CD4-positive, alpha-beta T cell treated with Interleukin-15 for 1 hour (primary cell): ENCODE measurements around the gene VWA1.
"Not testable (repeated sequence)": the region's sequence is repeated elsewhere in the genome, so short reads cannot be mapped to it uniquely, and the experiment has no call there.

ENCODE experiments used
- DNase-seq: peaks from one replicate; pipeline ENCODE4 v3.0.0-alpha.2; 2020

Gene VWA1

GRCh38 chr1:1425426-1425752 lies 10.1 kb upstream of the VWA1 start:
- DNase-seq, result no peak

DNA sequence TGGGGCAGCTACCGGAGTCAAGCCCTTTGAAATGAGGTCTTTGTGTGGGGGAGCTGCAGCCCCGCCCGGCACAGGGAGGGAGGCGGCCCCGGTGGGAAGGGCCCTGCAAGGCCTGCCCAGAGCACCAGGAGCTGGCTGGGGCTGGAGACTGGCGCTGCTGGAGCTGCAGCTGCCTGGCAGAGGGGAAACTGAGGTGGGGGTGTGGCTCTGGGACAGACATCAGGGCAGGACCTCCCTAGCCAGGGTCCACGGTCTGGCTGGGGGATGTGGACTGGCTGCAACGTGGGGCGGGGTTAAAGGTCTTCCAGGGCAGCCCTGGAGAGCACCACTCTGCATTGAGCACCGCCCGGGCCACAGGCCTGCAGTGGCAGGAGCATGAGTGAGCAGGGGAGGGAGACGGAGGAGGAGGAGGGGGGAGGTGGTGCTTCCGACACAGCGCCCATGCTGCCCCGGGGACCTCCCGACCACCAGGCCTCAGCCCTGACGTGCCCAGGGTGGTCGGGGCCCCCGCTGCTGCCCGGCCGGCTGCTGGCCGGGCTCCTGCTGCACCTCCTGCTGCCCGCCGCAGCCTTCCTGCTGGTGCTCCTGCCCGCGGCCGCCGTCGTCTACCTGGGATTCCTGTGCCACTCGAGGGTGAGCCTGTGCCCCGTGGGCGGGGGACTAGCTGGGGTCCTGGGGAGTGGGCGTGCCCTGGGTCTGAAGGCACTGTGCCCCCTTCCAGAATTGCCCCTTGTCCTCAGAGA lies 9.6 kb upstream of the VWA1 start:
- DNase-seq, result no peak

GRCh38 chr1:1426496-1427105 lies 8.9 kb upstream of the VWA1 start:
- DNase-seq, result no peak

DNA sequence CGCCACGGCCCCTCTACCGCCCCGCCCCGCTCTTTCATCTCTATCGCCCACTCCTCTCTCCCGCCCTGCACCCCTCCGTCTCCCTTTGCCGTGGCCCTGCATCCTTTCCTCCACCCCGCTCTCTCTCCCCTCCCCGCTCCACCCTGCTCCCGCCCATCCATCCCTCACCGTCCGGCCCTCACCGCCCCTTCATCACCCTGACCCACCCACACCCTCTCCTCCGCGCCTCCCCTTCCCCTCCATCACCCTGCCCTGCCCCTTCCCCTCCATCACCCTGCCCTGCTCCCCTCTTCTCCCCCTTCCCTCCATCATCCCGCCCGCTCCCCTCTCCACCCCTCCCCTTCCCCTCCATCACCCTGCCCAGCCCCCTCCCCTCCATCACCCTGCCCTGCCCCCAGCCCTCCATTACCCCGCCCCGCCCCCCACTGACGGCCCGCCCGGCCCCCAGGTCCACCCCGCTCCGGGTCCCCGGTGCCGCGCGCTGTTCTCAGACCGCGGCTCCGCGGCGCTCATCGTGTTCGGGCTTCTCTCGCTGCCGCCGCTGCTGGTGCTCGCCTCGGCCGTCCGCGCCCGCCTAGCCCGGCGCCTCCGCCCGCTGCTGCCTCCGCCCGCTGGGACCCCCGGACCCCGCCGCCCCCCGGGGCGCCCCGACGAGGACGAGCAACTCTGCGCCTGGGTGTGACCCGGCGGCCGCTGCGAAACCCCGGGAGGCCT lies 8.2 kb upstream of the VWA1 start:
- no peak for DNase-seq

DNA sequence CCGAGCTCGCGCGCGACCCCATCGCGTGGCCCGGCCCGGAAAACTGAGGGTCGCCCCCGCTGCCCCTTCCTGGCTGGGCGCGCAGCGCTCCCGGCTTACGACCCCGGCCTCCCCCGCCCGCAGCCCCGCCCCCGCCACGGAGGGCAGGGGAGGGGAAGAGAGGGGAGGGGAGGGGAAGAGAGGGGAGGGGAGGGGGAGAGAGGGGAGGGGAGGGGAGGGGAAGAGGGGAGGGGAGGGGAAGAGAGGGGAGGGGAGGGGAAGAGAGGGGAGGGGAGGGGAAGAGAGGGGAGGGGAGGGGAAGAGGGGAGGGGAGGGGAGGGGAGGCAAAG lies 7.7 kb upstream of the VWA1 start:
- no peak for DNase-seq

DNA sequence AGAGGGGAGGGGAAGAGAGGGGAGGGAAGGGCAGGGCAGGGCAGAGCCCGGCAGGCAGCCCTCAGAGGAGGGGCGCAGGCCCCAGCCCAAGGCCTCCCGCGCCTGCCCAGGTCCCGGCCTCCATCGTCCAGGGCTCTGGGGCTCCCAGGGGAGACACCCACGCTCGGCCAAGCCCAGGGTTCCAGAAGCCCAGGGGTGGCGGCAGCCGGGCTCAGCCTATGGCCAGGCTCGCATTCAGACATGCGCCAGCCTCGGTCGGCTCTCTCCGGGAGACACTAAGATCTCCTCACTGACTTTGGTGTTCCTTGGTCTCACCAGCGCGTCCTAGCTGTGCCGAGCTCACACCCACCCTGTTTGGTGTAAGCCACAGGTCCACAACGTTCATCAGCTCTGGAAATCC lies 7.3 kb upstream of the VWA1 start:
- no peak for DNase-seq

DNA sequence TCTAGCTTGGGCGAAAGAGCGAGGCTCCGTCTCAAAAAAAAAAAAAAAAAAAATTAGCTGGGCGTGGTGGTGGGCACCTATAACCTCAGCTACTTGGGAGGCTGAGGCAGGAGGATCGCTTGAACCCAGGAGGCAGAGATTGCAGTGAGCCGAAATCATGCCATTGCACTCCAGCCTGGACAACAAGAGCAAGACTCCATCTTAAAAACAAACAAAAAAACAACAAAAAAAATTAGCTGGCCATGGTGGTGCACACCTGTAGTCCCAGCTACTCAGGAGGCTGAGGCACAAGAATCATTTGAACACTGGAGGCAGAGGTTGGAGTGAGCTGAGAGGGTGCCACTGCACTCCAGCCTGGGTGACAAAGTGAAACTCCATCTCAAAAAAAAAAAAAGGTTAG lies 6.5 kb upstream of the VWA1 start:
- DNase-seq, result not testable (repeated sequence)

DNA sequence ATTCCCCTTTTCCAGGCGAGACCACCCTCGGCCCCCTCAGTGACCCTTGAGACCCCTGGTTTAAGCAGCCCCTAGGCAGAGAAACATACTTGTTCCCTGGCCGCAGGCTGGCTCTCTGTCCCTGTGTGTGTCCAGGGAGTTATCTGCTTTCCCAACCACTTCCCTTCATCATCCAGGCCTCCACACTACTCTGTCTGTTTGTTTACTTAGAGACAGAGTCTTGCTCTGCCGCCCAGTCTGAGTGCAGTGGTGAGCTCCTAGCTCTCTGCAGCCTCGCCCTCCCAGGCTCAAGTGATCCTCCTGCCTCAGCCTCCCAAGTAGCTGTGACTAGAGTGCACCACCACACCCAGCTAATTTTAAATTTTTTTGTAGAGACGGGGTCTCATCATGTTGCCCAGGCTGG lies 5.8 kb upstream of the VWA1 start:
- DNase-seq, result no peak

DNA sequence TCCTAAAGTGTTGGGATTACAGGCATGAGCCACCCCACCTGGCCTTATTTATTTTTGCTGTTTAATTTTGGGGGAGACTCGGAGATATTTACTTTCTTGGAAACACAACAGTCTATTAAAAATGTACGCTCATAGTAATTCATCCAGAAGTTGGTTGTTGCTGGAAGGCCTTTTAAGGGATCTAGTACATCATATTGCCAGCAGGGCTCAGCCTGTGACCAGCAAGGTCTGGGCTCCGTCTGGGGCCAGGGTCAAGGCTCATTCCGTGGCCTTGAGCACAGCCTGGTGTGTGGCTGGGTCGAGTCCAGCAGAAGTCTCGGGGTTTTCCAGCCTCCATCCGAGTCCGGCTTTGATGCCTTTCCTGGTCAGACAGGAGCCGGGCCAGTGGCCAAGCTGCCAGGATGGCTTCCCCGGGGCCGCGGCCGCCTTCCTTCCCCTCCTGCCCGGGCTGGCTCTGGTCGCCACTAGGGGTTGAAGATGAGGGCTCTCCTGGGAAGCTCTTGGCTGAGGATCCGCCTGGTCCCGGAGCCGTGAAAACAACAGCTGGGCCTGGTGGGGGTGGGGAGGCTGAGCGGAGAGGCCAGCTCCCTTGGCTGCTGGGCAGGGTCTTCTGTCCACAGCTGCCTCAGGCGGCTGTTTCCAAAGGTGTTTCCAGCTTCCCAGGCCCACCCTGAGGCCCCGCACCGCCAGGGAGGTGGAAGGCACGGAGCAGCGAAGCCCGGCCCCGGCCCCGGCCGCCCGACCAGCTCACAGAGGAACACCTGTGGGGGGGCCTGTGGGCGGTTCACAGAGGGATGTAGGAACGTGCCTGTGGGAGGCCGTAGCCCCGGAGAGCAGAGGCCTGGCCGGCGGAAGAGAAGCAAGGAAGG lies 5.1 kb upstream of the VWA1 start:
- no peak for DNase-seq

DNA sequence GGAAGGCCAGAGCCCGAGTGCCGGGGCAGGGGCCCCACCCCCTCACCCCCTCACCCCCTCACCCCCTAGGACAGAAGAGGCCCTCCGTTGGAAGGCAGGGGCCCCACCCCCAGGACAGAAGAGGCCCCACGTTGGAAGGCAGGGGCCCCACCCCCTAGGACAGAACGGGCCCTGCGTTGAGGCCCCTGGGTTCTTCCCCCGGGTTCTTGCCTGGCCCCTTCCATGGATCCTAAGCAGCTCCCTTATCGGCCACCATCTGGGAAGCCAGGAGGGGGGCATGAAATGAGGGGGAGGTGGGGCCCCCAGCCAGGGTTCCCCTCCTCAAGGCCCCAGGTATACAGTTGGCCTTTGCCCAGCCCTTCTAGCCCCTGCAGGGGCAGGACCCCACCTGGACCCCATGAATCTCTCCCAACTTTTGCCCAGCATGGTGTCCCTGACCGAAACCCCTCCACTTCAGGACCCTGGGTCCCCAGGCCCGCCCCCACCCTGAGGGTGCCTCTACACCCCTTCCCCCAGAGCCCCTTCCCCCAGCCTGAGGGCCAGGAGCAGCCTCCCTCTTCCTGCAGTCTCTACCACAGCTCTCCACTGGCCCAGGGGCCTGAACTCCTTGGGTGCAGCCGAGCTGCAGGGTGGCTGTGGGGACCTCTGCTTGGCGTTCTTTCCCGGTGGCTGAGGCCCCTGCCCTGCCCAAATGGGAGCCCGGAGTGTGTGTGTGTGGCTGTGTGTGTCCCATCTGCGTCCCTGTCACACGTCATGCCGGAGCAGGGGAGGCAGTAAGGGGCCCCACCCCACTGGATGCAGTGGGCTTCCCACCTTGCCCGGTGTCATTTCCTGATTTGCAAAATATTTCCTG lies 4.3 kb upstream of the VWA1 start:
- DNase-seq, result no peak

- DNase-seq, result no peak
These were observed 3.6 kb upstream of the VWA1 start for GRCh38 chr1:1431845-1432273.

DNA sequence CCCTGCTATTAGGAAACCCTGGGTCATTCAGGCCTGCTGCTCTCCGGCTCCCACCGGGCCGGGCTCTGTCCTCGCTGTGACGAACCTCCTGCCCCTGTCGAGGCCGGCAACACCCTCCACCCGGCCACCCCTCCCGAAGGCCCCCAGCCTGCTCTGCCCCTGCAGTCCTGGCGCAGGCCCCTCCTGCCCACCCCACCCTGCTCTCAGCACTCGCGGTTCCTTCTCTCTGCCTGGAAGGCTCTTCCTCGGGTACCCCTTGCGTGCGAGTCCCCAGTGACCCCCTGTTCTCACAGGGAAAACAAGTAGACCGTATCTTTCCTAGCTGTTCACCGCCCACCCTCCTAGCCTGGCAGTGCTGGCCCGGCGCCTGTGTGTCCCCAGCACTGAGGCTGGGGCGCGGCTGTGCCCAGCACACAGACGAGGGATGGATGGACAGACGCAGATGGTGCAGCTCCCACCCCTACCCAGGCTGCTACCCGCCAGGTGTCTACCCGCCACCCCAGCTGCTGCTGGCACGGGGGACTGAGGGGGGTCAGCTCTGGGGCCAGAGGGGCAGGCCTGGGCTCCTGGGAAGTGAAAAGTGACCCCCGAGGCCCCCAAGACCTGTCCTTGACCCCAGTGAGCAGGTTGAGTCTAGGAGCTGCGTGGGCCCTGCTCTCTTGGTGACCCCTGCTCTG lies 3.1 kb upstream of the VWA1 start:
- no peak for DNase-seq

DNA sequence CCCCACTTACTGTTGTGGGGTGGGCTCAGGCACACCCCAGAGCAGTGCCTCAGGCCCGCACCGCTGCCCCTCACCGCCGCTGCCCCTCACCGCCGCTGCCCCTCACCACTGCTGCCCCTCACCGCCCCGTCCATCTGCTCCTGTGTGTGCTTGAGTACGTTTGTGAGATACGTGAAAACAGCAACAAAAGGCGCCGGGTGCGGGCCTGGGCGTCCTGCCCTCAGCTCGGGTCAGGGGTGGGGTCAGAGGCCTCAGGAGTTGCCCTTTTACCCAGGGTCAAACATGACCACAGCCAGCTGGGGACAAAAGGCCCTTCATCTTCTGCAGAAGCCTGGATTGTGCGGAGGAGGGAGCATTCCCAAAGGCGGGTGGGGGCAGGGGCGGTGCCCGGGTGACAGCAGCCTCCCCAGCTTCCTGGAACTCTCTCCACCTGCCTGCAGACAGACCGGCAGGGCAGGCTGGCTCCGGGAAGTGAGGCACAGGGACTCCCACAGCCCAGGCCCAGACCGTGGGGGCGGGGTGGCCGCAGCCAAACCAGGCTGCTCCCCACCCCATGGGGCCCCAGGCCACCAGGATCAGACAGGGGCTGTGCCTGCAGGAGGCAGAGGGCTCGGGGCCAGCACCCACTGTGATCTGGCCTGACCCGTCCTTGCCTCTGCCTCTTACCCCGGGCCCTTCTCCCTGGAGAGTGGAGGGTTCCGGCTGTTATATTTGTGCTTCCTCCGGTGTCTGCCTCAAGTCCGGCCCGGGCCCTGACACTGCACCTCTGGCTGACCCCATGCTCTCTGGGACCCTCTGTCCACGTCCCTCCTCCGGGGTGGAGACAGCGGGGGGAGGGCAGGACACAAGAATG lies 2.3 kb upstream of the VWA1 start:
- no peak for DNase-seq

DNA sequence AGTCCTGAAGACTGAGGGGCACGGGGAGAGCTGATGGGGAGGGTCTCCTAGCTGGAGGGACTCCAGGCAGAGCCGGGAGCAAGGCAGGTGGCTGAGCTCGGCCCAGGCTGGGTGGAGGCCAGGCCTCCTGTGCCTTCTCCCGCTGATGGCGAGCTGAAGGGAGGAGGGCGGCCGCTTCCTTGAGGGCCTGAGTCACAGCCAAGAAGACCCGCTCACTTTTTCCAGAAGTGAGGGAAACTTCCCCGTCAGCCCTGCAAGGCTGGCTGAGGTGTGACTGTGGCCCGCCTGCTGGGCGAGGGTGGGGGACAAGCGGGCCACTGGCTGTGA lies 1.7 kb upstream of the VWA1 start:
- no peak for DNase-seq

DNA sequence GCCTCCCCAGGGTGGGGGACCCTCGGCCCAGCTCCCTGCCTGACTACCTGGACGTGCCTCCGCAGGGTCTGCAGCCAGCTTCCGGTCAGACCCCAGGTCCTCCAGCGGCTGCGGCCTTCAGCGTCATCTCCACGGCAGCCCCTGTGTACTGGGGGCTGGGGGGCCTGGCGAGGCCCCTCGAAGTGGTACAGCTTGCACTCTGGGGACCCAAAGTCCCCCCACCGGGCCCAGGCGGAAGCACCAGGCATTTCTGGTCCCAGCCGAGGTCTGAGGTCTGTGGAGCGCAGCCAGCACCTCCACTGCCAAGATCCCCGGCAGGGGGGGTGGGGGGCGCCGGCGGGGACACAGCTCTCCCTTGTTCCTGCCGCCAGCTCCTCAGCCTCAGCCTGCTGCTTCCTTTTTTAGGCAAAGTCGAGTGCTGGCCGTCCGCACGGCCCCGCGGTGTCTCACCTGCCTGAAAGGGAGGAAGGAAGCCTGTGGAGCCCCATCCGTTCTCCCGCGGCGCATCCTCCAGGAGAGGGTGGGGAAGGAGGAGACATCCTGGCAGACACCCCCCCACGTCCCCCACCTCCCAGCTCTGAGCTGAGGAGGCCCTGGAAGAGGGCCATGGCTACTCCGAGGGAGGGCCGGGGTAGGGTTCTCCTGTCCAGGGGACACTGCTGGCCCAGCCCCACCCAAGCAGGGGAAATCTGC lies 1.2 kb upstream of the VWA1 start:
- DNase-seq, result no peak

DNA sequence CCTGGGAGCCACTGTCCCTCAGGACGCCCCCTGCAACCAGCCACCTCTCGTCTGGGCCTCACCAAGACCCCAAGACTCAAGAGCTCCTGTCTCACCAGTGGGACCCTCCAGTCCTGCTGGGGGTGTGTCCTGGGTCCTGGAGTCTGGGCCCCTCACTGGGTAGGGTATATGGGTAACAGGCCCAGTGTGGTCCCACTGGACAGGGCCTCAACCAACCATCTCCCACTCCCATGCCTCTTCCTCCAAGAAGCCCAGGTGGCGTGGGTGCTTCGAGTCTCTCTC lies 725 bp upstream of the VWA1 start:
- DNase-seq, result no peak

DNA sequence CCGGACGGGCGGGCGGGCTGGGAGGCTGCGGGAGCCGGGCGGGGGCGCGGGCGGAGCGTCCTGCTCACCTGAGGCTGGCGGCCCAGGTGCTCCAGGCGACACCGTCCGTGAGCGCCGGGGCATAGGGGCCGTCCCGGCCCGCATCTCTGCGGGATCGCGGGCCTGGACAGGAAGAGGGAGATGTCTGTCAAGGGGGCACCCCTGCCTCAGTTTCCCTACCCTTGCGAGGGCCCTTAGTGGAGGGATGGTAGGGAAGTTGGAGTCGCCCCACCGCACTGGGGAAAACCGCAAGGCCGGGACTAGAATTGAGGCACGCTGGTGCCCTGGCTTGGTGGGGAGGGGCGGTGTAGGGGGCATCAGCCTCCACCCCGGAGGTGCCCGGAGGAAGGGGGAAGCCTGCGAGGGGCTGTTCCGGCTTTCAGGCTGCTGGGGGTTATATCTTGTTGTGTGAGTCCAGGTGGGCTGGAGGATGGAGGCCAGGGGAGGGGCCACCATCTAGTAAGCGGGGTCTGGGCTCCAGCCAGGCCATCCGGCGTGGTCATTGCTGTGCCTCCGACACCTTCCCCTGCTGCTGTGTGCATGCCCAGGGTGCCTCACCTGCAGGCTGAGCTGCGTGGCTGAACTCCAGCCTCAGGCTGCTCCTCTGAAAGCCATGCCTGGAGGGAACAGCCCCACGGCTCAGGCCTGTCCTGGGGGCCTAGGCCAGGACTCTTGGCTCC lies 580 bp downstream of the VWA1 start:
- no peak for DNase-seq

DNA sequence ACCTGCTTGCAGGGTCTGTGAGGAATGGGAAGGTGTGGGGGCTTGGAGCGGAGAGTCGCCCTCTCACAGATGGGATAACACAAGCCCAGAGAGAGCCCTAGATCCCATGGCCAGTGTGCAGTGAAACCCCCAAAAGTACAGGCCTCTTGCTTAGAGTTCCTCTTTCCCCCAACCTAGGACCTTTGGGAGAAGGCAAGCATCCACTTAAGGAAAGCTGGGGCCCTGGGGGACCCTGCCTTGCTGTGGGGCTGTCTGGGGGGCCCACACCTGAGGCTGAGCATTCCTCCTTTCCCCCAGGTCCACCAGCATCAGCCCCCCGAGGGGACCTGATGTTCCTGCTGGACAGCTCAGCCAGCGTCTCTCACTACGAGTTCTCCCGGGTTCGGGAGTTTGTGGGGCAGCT lies 1.1 kb downstream of the VWA1 start:
- DNase-seq, result no peak

DNA sequence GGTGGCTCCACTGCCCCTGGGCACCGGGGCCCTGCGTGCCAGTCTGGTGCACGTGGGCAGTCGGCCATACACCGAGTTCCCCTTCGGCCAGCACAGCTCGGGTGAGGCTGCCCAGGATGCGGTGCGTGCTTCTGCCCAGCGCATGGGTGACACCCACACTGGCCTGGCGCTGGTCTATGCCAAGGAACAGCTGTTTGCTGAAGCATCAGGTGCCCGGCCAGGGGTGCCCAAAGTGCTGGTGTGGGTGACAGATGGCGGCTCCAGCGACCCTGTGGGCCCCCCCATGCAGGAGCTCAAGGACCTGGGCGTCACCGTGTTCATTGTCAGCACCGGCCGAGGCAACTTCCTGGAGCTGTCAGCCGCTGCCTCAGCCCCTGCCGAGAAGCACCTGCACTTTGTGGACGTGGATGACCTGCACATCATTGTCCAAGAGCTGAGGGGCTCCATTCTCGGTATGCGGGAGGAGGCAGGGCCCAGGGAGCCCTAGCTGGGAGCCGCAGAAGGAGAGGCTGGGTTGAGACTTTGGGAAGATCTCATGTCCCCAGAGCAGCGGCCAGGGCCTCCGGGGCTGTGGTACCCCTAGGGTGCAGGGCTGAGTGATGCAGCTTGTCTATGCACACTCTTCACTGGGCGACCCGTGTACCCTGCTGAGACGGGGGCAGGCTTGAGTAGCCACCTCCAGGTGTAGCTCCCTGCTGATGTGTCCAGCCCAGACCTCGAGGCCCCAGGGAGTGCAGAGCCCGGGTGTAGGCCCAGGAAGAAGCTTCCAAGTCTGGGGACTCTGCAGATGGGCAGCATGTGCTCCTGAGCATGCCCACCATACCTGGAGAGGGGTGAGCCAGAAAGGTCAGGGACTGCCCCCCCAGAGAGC lies 1.8 kb downstream of the VWA1 start:
- DNase-seq, result no peak
